Measurements from ENCODE around the gene TSPAN9. TPM values are rescaled to one million over a fixed set of nuclear protein-coding genes. Genes with fewer than 3 reads are reported as not detected.

TSPAN9 gene
- total RNA-seq, 2 donors from 2014 or later = 41.9 to 50.0 TPM

DNA sequence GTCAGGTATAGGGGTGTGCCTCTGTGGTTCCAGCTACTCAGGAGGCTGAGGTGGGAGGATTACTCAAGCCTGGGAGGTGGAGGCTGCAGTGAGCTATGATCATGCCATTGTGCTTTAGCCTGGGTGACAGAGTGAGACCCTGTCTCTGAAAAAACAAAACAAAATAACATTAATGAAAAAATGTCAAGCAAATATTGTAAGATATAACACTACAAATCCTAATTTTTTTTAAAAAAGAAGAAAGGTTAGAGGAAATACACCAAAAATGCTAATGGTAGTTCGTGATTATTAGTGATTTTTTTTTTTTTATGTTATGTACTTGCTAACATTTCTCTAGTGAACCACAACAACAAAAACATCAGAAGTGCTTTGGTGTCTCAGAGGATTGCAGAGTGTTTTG, 47.7 kb downstream of the TSPAN9 start:
- 100% methylated on average over 1 of the region's 1 CpG for WGBS
- TF ChIP-seq CTCF (IDR thresholded peaks at IDR 0.05) = no peak
- TF ChIP-seq POLR2AphosphoS5 (IDR thresholded peaks at IDR 0.05) = no peak
- no peak for TF ChIP-seq POLR2A (IDR thresholded peaks at IDR 0.05)
- intact Hi-C loops (cut with DNase I) = loop anchor here (5.0 kb wide), 1 partner anchor 48 kb away; the partner anchor contains the start of gene TSPAN9
- no peak for DNase-seq (ENCODE audit: low spot score)
- Histone ChIP-seq H3K9me3 (no peaks in the 10 kb centered on the region), H3K27ac (no peak overlapping the region), H3K4me3 (no peak overlapping the region), H3K27me3 (replicated peaks; ENCODE audit: insufficient read depth) (no peaks in the 10 kb centered on the region), H3K36me3 (no peaks in the 10 kb centered on the region), H3K4me1 (replicated peaks) (peaks cover 10% of the 10 kb centered on the region)

- no peak for TF ChIP-seq CTCF (IDR thresholded peaks at IDR 0.05)
- TF ChIP-seq POLR2A (IDR thresholded peaks at IDR 0.05) = no peak
- no peak for TF ChIP-seq POLR2AphosphoS5 (IDR thresholded peaks at IDR 0.05)
- no peak for DNase-seq (ENCODE audit: low spot score)
- WGBS = 93% methylated on average over 5 of the region's 5 CpGs
- Histone ChIP-seq H3K9me3 (no peaks in the 10 kb centered on the region), H3K4me3 (no peak overlapping the region), H3K4me1 (replicated peaks) (peaks cover 2% of the 10 kb centered on the region), H3K36me3 (no peaks in the 10 kb centered on the region), H3K27ac (no peak overlapping the region), H3K27me3 (replicated peaks; ENCODE audit: insufficient read depth) (no peaks in the 10 kb centered on the region)
- intact Hi-C loops (cut with DNase I) = no loop called here
These were observed 48.5 kb downstream of the TSPAN9 start for GRCh38 chr12:3125674-3126073.

DNA sequence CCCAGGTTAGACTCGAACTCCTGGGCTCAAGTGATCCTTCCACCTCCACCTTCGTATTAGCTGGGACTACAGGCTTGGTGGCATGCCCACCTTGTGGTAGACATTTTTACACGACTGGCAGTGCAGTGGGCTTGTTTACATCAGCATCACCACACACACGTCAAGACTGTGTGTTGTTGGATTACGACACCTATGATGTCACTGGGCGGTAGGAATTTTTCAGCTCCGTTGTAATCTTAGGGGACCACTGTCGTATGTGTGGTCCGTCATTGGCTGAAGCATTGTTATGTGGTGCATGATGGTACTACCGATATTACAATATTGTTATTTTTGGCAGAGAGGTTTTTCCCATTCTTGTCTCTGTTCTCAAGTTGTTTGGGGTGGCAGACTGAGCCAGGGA, 50.7 kb downstream of the TSPAN9 start:
- Histone ChIP-seq H3K4me3 (no peak overlapping the region), H3K36me3 (no peaks in the 10 kb centered on the region), H3K27ac (no peak overlapping the region), H3K4me1 (replicated peaks) (peaks cover 3% of the 10 kb centered on the region), H3K27me3 (replicated peaks; ENCODE audit: insufficient read depth) (no peaks in the 10 kb centered on the region), H3K9me3 (no peaks in the 10 kb centered on the region)
- TF ChIP-seq CTCF (IDR thresholded peaks at IDR 0.05) (no peak), POLR2AphosphoS5 (IDR thresholded peaks at IDR 0.05) (no peak), POLR2A (IDR thresholded peaks at IDR 0.05) (no peak)
- no peak for DNase-seq (ENCODE audit: low spot score)
- intact Hi-C loops (cut with DNase I) = no loop called here
- 88% methylated on average over 10 of the region's 10 CpGs for WGBS

DNA sequence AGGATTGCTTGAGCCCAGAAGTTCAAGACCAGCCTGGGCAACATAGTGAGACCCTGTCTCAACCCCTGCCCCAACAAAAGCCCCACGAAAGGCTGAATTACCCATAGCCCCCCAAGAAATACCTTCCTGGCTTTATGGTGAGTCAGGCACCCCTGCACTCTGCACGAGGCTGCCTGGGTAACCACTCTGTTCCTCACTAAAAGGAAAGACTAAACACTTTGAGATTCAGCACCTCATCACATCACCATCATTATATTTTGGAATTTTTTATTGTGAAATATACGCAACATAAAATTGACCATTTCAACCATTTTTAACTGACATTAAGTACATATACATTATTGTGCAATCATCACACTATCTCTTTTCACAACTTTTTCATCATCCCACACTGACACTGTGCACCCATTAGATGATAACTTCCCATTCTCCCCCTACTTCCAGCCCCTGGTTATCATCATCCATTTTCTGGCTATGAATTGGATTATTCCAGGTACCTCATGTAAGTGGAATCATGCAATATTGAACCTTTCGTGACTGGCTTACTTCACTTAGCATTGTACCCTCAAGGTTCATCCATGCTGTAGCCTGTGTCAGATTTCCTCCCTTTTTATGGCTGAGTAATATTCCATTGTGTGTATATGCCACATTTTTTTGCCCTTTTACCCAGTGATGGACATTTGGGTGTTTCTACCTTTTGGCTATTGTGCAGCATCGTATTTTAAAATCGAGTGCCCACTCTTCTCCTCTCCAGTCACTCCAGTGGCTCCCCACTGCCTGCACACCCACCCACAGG, 51.5 kb downstream of the TSPAN9 start:
- TF ChIP-seq POLR2A (IDR thresholded peaks at IDR 0.05) (no peak), CTCF (IDR thresholded peaks at IDR 0.05) (no peak), POLR2AphosphoS5 (IDR thresholded peaks at IDR 0.05) (no peak)
- H3K27me3 ChIP-seq (replicated peaks; ENCODE audit: insufficient read depth) = no peaks in the 10 kb centered on the region
- H3K27ac ChIP-seq = no peak overlapping the region
- H3K4me1 ChIP-seq (replicated peaks) = peaks cover 3% of the 10 kb centered on the region
- H3K36me3 ChIP-seq = no peaks in the 10 kb centered on the region
- no peak for DNase-seq (ENCODE audit: low spot score)
- intact Hi-C loops (cut with DNase I) = no loop called here
- WGBS = 93% methylated on average over 6 of the region's 6 CpGs
- H3K4me3 ChIP-seq = no peak overlapping the region
- no peaks in the 10 kb centered on the region for H3K9me3 ChIP-seq
